Fibroblast of villous mesenchyme (primary cell): ENCODE measurements around the gene RPTOR. TPM values are rescaled to one million over a fixed set of nuclear protein-coding genes. Genes with fewer than 3 reads are reported as not detected.

ENCODE experiments used
- DNase-seq: peaks from one replicate; pipeline ENCODE4 v3.0.0-alpha.2; 2010; ENCODE audit warnings: low read depth
- H3K4me3 ChIP-seq: 2 replicates; pipeline ENCODE4 v1.5.1; 2011; ENCODE audit warnings: low read depth, mild to moderate bottlenecking, low read length
- CTCF ChIP-seq: IDR thresholded peaks from 2 replicates; pipeline ENCODE4 v1.5.1; 2012; ENCODE audit warnings: low read depth, mild to moderate bottlenecking, low read length; ENCODE audit not compliant: insufficient read depth
- total RNA-seq: library from RNA; depleted of rRNA; stranded (reverse); fragments of >200 nt; gene quantifications from 2 replicates; pipeline ENCODE4 v1.2.3, GENCODE V29; 2012

RPTOR gene
- total RNA-seq, 1 donor: 35.8 TPM

GRCh38 chr17:80725517-80725916 lies 180.9 kb downstream of the RPTOR start:
- no peak for TF ChIP-seq CTCF
- no peak overlapping the region for H3K4me3 ChIP-seq
- DNase-seq: peak; percentile 58

- no peak for DNase-seq
- H3K4me3 ChIP-seq: no peak overlapping the region
- no peak for TF ChIP-seq CTCF
Measured at GRCh38 chr17:80726558-80727408, 182.1 kb downstream of the RPTOR start.

GRCh38 chr17:80727409-80727755 lies 182.7 kb downstream of the RPTOR start:
- H3K4me3 ChIP-seq: no peak overlapping the region
- DNase-seq: no peak
- TF ChIP-seq CTCF: no peak

GRCh38 chr17:80729016-80729415 lies 184.4 kb downstream of the RPTOR start:
- peak; percentile 37 for DNase-seq
- TF ChIP-seq CTCF: no peak
- no peak overlapping the region for H3K4me3 ChIP-seq

- TF ChIP-seq CTCF: no peak
- no peak for DNase-seq
- H3K4me3 ChIP-seq: no peak overlapping the region
Measured at GRCh38 chr17:80729761-80730160, 185.1 kb downstream of the RPTOR start.

- no peak for DNase-seq
- TF ChIP-seq CTCF: no peak
- no peak overlapping the region for H3K4me3 ChIP-seq
Measured at GRCh38 chr17:80730739-80731138, 186.1 kb downstream of the RPTOR start.

- no peak overlapping the region for H3K4me3 ChIP-seq
- DNase-seq: no peak
- TF ChIP-seq CTCF: no peak
Measured at GRCh38 chr17:80731323-80731722, 186.7 kb downstream of the RPTOR start.
